A549 (cell line): ENCODE data around the gene KCTD21. TPM values are rescaled to one million over a fixed set of nuclear protein-coding genes. Genes with fewer than 3 reads are reported as not detected.
"Not testable (repeated sequence)": the region's sequence is repeated elsewhere in the genome, so short reads cannot be mapped to it uniquely, and the experiment has no call there.

ENCODE experiments used
- ATAC-seq, 2 experiments: fragments of 200-7000 bp in 1 of 2; fragments of >200 bp in 1 of 2; cut with Nextera tagmentation in 1 of 2; cut with Tn5 transposase in 1 of 2; 3 replicates each; pipeline versions ENCODE4 v1.8.0 to v1.9.1; 2018 to 2020; ENCODE audit warnings: mild to moderate bottlenecking in 1 of 2, moderate library complexity in 1 of 2
- CTCF ChIA-PET: fragments of 300-600 bp; sonication (Branson Sonifier 250); formaldehyde crosslinking; extraction: SDS; loops from one replicate; lab custom pipeline; 2021; ENCODE audit warnings: antibody characterized with exemption, inconsistent platforms; lab: Yijun Ruan, JAX
- POLR2A ChIA-PET: fragments of 350-600 bp; formaldehyde crosslinking; extraction: SDS; loops from one replicate; lab custom pipeline; 2021; ENCODE audit warnings: antibody characterized with exemption, inconsistent platforms; lab: Yijun Ruan, JAX
- DNase-seq, 2 experiments: peaks; one replicate each; pipeline versions ENCODE4 v3.0.0 to v3.0.0-alpha.2; 2011 to 2016; ENCODE audit warnings: low read depth in 1 of 2, low spot score in 1 of 2
- FAIRE-seq: peaks from 2 replicates; lab custom pipeline; 2011; peaks lifted over from hg19 to GRCh38; lab: Jason Lieb, UNC
- H3K27ac ChIP-seq, 2 experiments: fragments of >200 bp; sonication (Bioruptor Twin); formaldehyde crosslinking; 3 replicates each; pipeline ENCODE4 v1.5.1; 2016 to 2017
- H3K4me1 ChIP-seq: fragments of >200 bp; sonication (Bioruptor Twin); formaldehyde crosslinking; 3 replicates; pipeline ENCODE4 v1.6.1; 2016
- H3K4me2 ChIP-seq: fragments of >200 bp; sonication (Bioruptor Twin); formaldehyde crosslinking; 3 replicates; pipeline ENCODE4 v1.6.1; 2016
- H3K4me3 ChIP-seq: fragments of >200 bp; sonication (Bioruptor Twin); formaldehyde crosslinking; 3 replicates; pipeline ENCODE4 v1.5.1; 2016
- H3K9me3 ChIP-seq: fragments of >200 bp; sonication (Bioruptor Twin); formaldehyde crosslinking; 3 replicates; pipeline ENCODE4 v1.6.1; 2016
- BCL3 ChIP-seq: fragments of >200 bp; sonication (Bioruptor Twin); formaldehyde crosslinking; IDR thresholded peaks from 3 replicates; pipeline ENCODE4 v1.6.1; 2016
- BHLHE40 ChIP-seq: IDR thresholded peaks from 2 replicates; pipeline ENCODE4 v1.6.1; 2012; ENCODE audit warnings: low read depth, low read length, inconsistent platforms
- CBX2 ChIP-seq: fragments of 200-600 bp; sonication (generic); IDR thresholded peaks from 2 replicates; pipeline ENCODE4 v1.6.1; 2016; ENCODE audit warnings: low read depth, mild to moderate bottlenecking, borderline replicate concordance
- CEBPB ChIP-seq, 2 experiments: fragments of >200 bp in 1 of 2; sonication (Bioruptor Twin) in 1 of 2; formaldehyde crosslinking in 1 of 2; IDR thresholded peaks; 2 replicates each; pipeline ENCODE4 v1.6.1; 2012 to 2016
- CHD2 ChIP-seq: fragments of 150-350 bp; IDR thresholded peaks from 2 replicates; pipeline ENCODE4 v1.6.1; 2014; ENCODE audit warnings: low read length; ENCODE audit not compliant: partially characterized antibody
- CTCF ChIP-seq: fragments of >200 bp; sonication (Bioruptor Twin); formaldehyde crosslinking; IDR thresholded peaks from 3 replicates; pipeline ENCODE4 v1.5.1; 2016
- E2F6 ChIP-seq: IDR thresholded peaks from 2 replicates; pipeline ENCODE4 v1.6.1; 2012; ENCODE audit warnings: low read depth, borderline replicate concordance
- EHMT2 ChIP-seq: fragments of 200-600 bp; sonication (generic); IDR thresholded peaks from 2 replicates; pipeline ENCODE4 v1.6.1; 2016; ENCODE audit warnings: antibody characterized with exemption, low read depth, mild to moderate bottlenecking, moderate library complexity
- EP300 ChIP-seq, 2 experiments: fragments of >200 bp; sonication (Bioruptor Twin); formaldehyde crosslinking; IDR thresholded peaks; 2 replicates in 1 of 2; 3 replicates in 1 of 2; pipeline ENCODE4 v1.6.1; 2016 to 2017
- FOSL2 ChIP-seq, 2 experiments: fragments of 450-650 bp in 1 of 2; fragments of >200 bp in 1 of 2; sonication (Bioruptor Twin) in 1 of 2; formaldehyde crosslinking; IDR thresholded peaks; 2 replicates each; pipeline versions ENCODE4 v1.5.0 to v1.6.1; 2016 to 2020; ENCODE audit warnings: mild to moderate bottlenecking in 1 of 2, moderate library complexity in 1 of 2
- HOXB13 ChIP-seq: fragments of 250-450 bp; sonication (Bioruptor Pico); IDR thresholded peaks from 2 replicates; pipeline ENCODE4 v1.5.0; 2020; ENCODE audit warnings: low read depth, mild to moderate bottlenecking, moderate library complexity
- MAFK ChIP-seq: fragments of 450-650 bp; IDR thresholded peaks from 2 replicates; pipeline ENCODE4 v1.6.1; 2014; ENCODE audit not compliant: partially characterized antibody
- MYC ChIP-seq: IDR thresholded peaks from 2 replicates; pipeline ENCODE4 v1.6.1; 2012; ENCODE audit warnings: mild to moderate bottlenecking, inconsistent platforms, low read length, improper control_type of control experiment, borderline replicate concordance
- NPAS2 ChIP-seq: fragments of 250-450 bp; sonication (Bioruptor Pico); IDR thresholded peaks from 2 replicates; pipeline ENCODE4 v1.8.0; 2022; ENCODE audit warnings: mild to moderate bottlenecking, moderate library complexity, borderline replicate concordance
- NR3C1 ChIP-seq: fragments of >200 bp; sonication (Bioruptor Twin); formaldehyde crosslinking; IDR thresholded peaks from 3 replicates; pipeline ENCODE4 v1.6.1; 2017
- PBX3 ChIP-seq: IDR thresholded peaks from 2 replicates; pipeline ENCODE4 v1.6.1; 2012
- POLR2A ChIP-seq: IDR thresholded peaks from 2 replicates; pipeline ENCODE4 v1.6.1; 2012; ENCODE audit warnings: mild to moderate bottlenecking, low read length
- RFX5 ChIP-seq: fragments of 450-650 bp; IDR thresholded peaks from 2 replicates; pipeline ENCODE4 v1.7.1; 2014; ENCODE audit warnings: antibody characterized with exemption, mild to moderate bottlenecking, moderate library complexity
- RNF2 ChIP-seq: fragments of 200-600 bp; sonication (generic); IDR thresholded peaks from 2 replicates; pipeline ENCODE4 v1.6.1; 2016; ENCODE audit warnings: low read depth, mild to moderate bottlenecking, antibody characterized with exemption, moderate library complexity, borderline replicate concordance
- SREBF2 ChIP-seq: fragments of 450-650 bp; IDR thresholded peaks from 2 replicates; pipeline ENCODE4 v1.6.1; 2014; ENCODE audit warnings: mild to moderate bottlenecking, moderate library complexity
- WGBS: methylation state at CpG from one replicate; pipeline ENCODE4 v1.1.6; 2017; ENCODE audit errors: missing lambda C conversion rate; 5-methylcytosine and 5-hydroxymethylcytosine counted together
- polyA plus RNA-seq, 4 experiments: library from polyadenylated mRNA; depleted of rRNA in 3 of 4; stranded (reverse); fragments of >200 nt; fragmentation: RNase III in 1 of 4; extraction: RNeasy Plus Mini Kit Qiagen cat#74134 plus additional on column Dnase treatment in 1 of 4; gene quantifications; 2 replicates in 3 of 4; 3 replicates in 1 of 4; pipeline ENCODE4 v1.2.3, GENCODE V29; 2011 to 2017

KCTD21 gene
- polyA plus RNA-seq, 2 of the 4 experiments (the other 2 are of a cell fraction): 5.9 to 7.2 TPM

- DNase-seq (no peak), FAIRE-seq (no peak), ATAC-seq (no peak)
- H3K4me2 ChIP-seq: no peak overlapping the region
- no peak overlapping the region for H3K4me3 ChIP-seq
- CTCF ChIA-PET: interaction anchor here (2.6 kb wide), 1 partner anchor 340 kb away, joined by 10 read pairs; no protein-coding TSS in a partner anchor
- no peaks in the 10 kb centered on the region for H3K4me1 ChIP-seq
- POLR2A ChIA-PET: no interaction called here
- TF ChIP-seq EP300 (IDR thresholded peaks at IDR 0.05) (no peak), MYC (no peak), RNF2 (no peak), MAFK (no peak), BHLHE40 (no peak), CEBPB (IDR thresholded peaks at IDR 0.05) (no peak), HOXB13 (CRISPR knock-in tag) (no peak)
- WGBS: 84% methylated on average over 4 of the region's 4 CpGs
- H3K9me3 ChIP-seq: no peaks in the 10 kb centered on the region
- H3K27ac ChIP-seq: no peak overlapping the region
These were observed 36.1 kb upstream of the KCTD21 start for GRCh38 chr11:78224506-78224905.

- WGBS: 78% methylated on average over 9 of the region's 9 CpGs
- POLR2A ChIA-PET: no interaction called here
- DNase-seq (no peak), FAIRE-seq (no peak), ATAC-seq (no peak)
- no peaks in the 10 kb centered on the region for H3K9me3 ChIP-seq
- no peaks in the 10 kb centered on the region for H3K4me1 ChIP-seq
- no peak overlapping the region for H3K4me2 ChIP-seq
- CTCF ChIA-PET: interaction anchor here (2.6 kb wide), 1 partner anchor 341 kb away, joined by 10 read pairs; no protein-coding TSS in a partner anchor
- TF ChIP-seq NR3C1: no peak
- no peak for TF ChIP-seq BCL3
- no peak for TF ChIP-seq RFX5
- no peak for TF ChIP-seq NPAS2
- no peak for TF ChIP-seq FOSL2 (IDR thresholded peaks at IDR 0.05)
- no peak for TF ChIP-seq FOSL2 (CRISPR knock-in tag; IDR thresholded peaks at IDR 0.05)
- TF ChIP-seq CHD2: no peak
- no peak for TF ChIP-seq CBX2
- H3K27ac ChIP-seq: no peak overlapping the region
- no peak overlapping the region for H3K4me3 ChIP-seq
These were observed 35.0 kb upstream of the KCTD21 start for GRCh38 chr11:78223320-78223954.

GRCh38 chr11:78222726-78223125, 34.3 kb upstream of the KCTD21 start:
- DNase-seq, H3K9me3 ChIP-seq, ATAC-seq, H3K27ac ChIP-seq, POLR2A ChIA-PET, FAIRE-seq, H3K4me2 ChIP-seq, H3K4me3 ChIP-seq, H3K4me1 ChIP-seq: not testable (repeated sequence)
- 83% methylated on average over 10 of the region's 10 CpGs for WGBS
- CTCF ChIA-PET: interaction anchor here (0.6 kb wide), 1 partner anchor 233 kb away, joined by 3 read pairs; no protein-coding TSS in a partner anchor

- no peak for ATAC-seq
- ChIA-PET CTCF (interaction anchor here (0.6 to 1.9 kb wide), 4 partner anchors 24 to 343 kb away, joined by 3 to 7 read pairs (median 4); no protein-coding TSS in a partner anchor), POLR2A (no interaction called here)
- no peak for FAIRE-seq
- Histone ChIP-seq H3K4me1 (no peaks in the 10 kb centered on the region), H3K9me3 (no peaks in the 10 kb centered on the region), H3K4me2 (no peak overlapping the region), H3K27ac (no peak overlapping the region), H3K4me3 (no peak overlapping the region)
- no peak for DNase-seq
- 88% methylated on average over 13 of the region's 13 CpGs for WGBS
- no peak for TF ChIP-seq SREBF2
- no peak for TF ChIP-seq EHMT2
- TF ChIP-seq E2F6: no peak
- TF ChIP-seq RFX5: no peak
- no peak for TF ChIP-seq POLR2A
- no peak for TF ChIP-seq PBX3
- TF ChIP-seq CTCF: no peak
- TF ChIP-seq FOSL2 (IDR thresholded peaks at IDR 0.05): no peak
- no peak for TF ChIP-seq FOSL2 (CRISPR knock-in tag; IDR thresholded peaks at IDR 0.05)
- TF ChIP-seq CBX2: no peak
These were observed 33.2 kb upstream of the KCTD21 start for GRCh38 chr11:78221396-78222315.
